Activated CD8-positive, alpha-beta memory T cell treated with anti-CD3 and anti-CD28 coated beads for 36 hours (primary cell): Measurements from ENCODE around the gene MCM9. TPM values are rescaled to one million over a fixed set of nuclear protein-coding genes. Genes with fewer than 3 reads are reported as not detected.
"Not testable (repeated sequence)": the region's sequence is repeated elsewhere in the genome, so short reads cannot be mapped to it uniquely, and the experiment has no call there.

Experiments
- CTCF ChIA-PET: fragments of 350-600 bp; sonication (Branson Sonifier 250); formaldehyde crosslinking; loops from one replicate; lab custom pipeline; 2021; ENCODE audit warnings: antibody characterized with exemption; lab: Charles Lee
- POLR2A ChIA-PET: fragments of 350-600 bp; sonication (Branson Sonifier 250); formaldehyde crosslinking; loops from one replicate; lab custom pipeline; 2021; ENCODE audit warnings: antibody characterized with exemption; lab: Charles Lee
- total RNA-seq, 2 experiments: library from RNA; stranded (reverse); gene quantifications; one replicate each; pipeline ENCODE4 v1.2.3, GENCODE V29; 2021

Gene MCM9
- total RNA-seq, 2 experiments from 2014 or later, result 19.3 TPM

DNA sequence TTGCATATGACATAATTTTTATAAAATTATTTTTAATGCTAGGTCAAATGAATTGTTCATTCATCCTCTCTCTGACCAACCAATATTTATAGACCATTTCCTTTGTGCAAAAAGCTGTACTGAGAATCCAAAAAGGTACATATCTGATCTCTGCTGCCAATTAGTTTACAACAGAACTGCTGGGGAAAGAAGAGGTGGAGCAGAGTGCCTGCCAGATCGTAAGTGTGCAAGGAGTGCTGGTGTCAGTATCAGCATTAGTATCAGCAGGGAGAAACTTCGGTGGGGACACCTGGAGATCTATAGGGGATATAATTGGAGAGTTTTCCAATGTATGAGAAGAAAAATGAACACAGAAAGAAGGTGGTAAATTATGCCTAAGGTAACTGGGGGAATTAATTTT lies 104.3 kb downstream of the MCM9 start:
- CTCF ChIA-PET, result no interaction called here
- POLR2A ChIA-PET, result no interaction called here

DNA sequence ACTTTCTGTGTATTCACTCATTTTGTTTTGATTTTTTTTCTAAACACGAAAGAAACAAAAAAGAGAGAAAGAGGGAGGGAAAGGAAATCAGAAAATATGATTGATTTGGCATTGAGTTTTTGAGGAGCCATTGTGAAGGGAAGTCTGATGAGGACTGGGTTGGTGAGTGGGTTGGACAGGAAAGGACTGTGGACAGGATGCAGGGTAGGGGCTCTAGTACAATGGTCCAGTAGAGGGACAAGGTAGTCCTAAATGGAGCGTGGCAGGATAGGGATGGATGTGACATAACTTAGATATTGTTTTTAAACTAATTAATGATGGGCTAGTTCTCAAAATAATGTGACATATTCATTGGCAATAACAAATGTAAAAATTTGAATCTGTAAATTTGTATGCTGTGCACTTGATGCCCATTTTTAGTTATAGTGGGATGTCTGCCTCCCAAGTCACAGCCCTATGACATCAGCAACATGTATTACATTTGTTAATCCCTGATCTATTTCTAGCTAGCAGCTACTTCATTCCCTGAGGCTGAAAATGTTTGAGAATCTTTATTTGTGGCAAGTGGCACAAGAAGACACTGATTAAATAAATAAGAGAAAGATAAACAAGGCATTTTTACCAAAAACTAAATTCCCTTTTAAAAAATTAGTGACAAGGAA lies 105.0 kb downstream of the MCM9 start:
- ChIA-PET CTCF (no interaction called here), POLR2A (no interaction called here)

DNA sequence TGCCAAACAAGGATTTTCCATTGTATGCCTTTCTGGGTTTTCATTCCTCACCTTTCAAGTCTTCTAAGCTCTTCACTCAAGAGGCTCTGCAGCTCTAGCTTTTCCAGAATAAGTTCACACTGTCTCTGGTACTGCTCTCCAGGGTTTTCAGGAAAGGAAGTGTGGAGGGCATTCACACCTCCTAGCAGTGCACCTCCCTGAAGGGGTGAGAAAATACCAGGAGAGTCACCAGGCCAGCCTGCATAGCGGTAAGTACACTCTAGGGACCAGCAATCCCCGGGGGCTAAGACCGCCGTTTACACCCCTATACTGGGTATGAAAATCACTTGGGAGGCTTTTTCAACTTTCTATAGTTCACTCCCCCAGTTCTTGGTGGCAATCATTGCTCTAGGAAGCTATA lies 108.9 kb downstream of the MCM9 start:
- ChIA-PET POLR2A (no interaction called here), CTCF (no interaction called here)

DNA sequence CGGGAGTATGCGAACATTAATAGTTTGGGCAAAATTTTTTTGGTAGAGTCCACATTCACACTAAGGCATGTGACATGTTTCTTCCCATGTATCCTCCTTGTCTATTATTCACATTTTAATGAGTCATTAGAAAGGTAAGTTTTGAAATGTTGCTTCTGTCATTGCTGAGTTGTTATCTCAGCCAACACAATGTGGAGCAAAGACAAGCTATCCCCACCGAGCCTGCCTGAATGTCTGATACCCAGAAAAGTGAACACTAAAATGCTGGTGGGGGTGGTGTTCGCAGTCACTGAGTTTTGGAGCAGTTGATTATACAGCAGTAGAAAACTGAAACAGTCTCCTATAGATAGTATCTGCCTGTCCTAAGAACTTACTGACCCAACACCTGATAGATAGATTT lies 109.3 kb downstream of the MCM9 start:
- CTCF ChIA-PET, result no interaction called here

DNA sequence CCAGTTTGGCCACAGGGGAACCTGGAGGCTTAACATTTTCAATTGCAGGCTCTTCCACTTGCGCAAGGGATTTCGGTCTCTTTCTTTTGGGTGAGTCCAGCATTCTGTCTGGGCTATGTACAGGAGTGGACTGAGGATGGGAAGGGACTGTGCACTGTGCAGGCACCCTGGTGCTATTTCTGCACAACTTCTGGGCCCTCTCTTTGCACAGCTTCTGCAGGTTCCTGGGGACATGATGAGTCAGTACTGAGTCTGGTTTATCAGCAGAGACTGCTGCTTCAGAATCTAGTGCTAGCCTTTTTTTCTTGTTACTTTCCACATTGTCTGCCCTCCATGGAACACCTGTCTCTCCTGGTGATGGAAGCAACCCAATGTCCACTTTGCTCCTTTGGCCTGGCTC lies 119.5 kb downstream of the MCM9 start:
- ChIA-PET CTCF (no interaction called here), POLR2A (no interaction called here)

More for the DNA sequence above, 109.3 kb downstream of the MCM9 start:
- POLR2A ChIA-PET, result no interaction called here

DNA sequence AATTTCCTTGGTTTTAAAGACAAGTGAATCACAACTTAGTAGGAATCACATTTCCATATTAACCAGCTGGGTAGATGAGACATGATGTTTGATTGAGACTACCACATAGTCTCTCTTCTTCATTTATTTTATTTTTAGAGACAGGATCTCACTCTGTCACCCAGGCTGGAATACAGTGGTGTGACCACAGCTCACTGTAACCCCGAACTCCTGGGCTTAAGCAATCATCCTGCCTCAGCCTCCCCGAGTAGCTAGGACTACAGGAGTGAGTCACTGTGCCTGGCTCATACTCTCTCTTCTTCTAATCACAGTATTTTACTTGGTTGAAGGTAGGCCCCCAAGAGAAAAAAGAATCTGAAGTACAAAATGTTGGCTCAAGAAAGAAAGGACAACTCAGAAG lies 121.2 kb downstream of the MCM9 start:
- CTCF ChIA-PET, result no interaction called here
- POLR2A ChIA-PET, result no interaction called here

DNA sequence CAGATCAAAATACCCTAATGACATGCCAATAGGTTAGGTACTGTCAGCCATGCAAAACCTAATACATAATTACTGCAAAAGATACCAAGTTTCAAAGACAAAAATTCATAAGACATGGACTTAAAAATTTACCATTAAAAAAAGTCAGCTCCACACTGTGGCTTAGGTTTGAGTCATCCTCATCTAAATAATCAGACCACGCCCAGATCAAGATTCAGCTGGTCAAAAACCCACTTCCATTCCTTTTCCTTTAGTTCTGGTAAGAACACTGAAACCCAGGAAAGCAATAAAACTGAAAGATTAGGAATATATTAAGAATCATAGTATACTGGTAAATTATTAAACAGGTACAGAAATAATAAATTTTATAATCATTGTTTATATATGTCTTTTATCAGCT lies 122.0 kb downstream of the MCM9 start:
- POLR2A ChIA-PET, result no interaction called here

GRCh38 chr6:118810420-118811027 lies 124.4 kb downstream of the MCM9 start:
- CTCF ChIA-PET, result no interaction called here
- POLR2A ChIA-PET, result no interaction called here

More for the DNA sequence above, 122.0 kb downstream of the MCM9 start:
- CTCF ChIA-PET, result no interaction called here

DNA sequence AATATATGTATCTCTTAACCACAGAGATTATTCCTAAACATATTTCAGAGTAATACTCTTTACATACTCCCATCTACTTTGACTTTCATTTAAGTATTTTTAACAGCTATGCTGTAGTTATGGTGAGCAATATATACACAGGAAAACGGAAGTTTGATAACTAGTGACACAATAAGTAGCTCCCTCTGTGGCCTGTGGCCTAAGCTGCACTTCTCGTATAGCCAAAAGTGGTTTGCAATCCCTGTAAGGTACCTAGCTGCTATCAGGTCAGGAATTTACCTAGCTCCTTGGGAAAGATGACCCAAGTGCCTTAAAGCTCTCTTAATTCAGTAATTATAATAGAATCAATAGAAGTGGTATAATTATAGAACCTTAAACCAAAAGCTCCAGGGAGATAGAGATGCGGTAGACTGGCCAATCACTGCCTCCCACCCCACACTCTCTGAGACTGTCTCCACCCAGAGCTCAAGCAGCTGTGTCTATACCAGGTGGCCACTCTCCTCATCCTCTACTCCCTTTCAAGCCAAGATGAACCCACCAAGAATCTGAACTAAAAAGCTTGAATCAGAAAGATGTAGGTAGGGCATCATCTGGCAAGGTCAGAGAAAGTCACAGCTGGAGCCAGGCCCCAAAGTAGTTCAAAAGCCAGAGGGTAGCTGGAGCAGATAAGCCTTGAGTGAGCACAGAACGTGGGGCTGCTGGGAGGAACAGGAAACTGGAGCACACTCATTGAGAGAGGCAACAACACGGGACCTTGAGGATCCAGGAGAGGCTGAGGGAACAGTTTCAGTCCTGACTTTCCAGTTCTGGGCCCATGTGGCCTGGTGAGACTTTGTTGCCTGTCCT lies 125.9 kb downstream of the MCM9 start:
- POLR2A ChIA-PET, result interaction anchor here (0.6 to 1.1 kb wide), 2 partner anchors 158 to 333 kb away, joined by 3 to 4 read pairs; partner anchors contain the start of gene CEP85L
- CTCF ChIA-PET, result interaction anchor here (0.9 kb wide), 1 partner anchor 19 kb away, joined by 3 read pairs; no protein-coding TSS in a partner anchor

DNA sequence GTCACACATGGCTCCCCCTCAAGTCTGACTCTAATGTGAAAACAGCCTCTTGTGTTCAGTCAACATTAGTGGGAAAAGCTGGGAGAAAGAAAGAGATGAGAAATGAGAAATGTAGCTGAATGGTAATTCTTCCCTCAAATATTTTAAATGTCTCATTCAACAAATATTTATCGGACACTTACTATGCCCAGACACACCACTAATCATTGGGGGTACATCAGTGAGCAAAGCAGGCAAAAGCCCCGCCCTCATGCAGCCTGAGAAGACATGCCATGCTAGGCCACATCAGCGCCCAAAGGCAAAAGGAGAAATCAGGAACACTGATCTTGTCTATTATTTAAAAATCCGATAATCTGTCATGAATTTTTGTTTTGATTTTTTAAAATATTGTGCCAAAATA lies 130.9 kb downstream of the MCM9 start:
- POLR2A ChIA-PET, result no interaction called here

DNA sequence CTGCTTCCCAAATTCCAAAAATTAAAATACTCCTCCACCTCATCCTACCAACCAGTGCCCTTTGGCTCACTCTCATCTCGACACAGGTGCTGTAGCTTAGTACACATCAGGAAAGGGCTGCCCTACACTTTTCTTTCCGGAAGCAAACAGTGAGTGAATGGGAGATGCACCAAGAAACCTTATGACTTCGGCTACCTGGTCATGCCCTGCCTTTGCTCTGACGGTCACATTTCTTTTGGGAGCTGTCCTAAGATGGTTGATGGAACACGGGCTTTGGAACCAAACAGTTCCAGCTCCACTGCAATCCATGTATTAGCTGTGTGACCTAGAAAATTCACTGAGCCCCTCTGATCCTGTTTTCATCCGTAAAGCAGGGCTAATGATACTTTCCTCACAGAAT lies 133.7 kb downstream of the MCM9 start:
- ChIA-PET POLR2A (no interaction called here), CTCF (interaction anchor here (0.7 to 2.0 kb wide), 4 partner anchors 14 to 150 kb away, joined by 3 to 5 read pairs (median 4); partner anchors contain the start of gene CEP85L)

More for the DNA sequence above, 130.9 kb downstream of the MCM9 start:
- CTCF ChIA-PET, result no interaction called here

- ChIA-PET CTCF (interaction anchor here (0.7 to 2.0 kb wide), 11 partner anchors 10 to 168 kb away, joined by 3 to 5 read pairs (median 3); partner anchors contain the start of gene CEP85L), POLR2A (no interaction called here)
These were observed 134.4 kb downstream of the MCM9 start for GRCh38 chr6:118800394-118801071.

- POLR2A ChIA-PET, result no interaction called here
- CTCF ChIA-PET, result interaction anchor here (1.0 to 2.0 kb wide), 5 partner anchors 10 to 149 kb away, joined by 3 to 5 read pairs (median 3); partner anchors contain the start of gene CEP85L
These were observed 135.1 kb downstream of the MCM9 start for GRCh38 chr6:118799826-118800225.

- POLR2A ChIA-PET, result not testable (repeated sequence)
- CTCF ChIA-PET, result interaction anchor here (0.6 to 1.4 kb wide), 3 partner anchors 9 to 488 kb away, joined by 3 read pairs; no protein-coding TSS in a partner anchor
These were observed 138.4 kb downstream of the MCM9 start for GRCh38 chr6:118796548-118796947.

- CTCF ChIA-PET, result interaction anchor here (1.5 kb wide), 1 partner anchor 12 kb away, joined by 3 read pairs; no protein-coding TSS in a partner anchor
- POLR2A ChIA-PET, result interaction anchor here (0.6 kb wide), 1 partner anchor 84 kb away, joined by 5 read pairs; no protein-coding TSS in a partner anchor
These were observed 143.5 kb downstream of the MCM9 start for GRCh38 chr6:118791499-118791898.

GRCh38 chr6:118789954-118790353 lies 145.0 kb downstream of the MCM9 start:
- ChIA-PET CTCF (interaction anchor here (0.6 to 1.1 kb wide), 2 partner anchors 10 to 314 kb away, joined by 3 to 5 read pairs; no protein-coding TSS in a partner anchor), POLR2A (interaction anchor here (1.4 kb wide), 1 partner anchor 84 kb away, joined by 4 read pairs; no protein-coding TSS in a partner anchor)

DNA sequence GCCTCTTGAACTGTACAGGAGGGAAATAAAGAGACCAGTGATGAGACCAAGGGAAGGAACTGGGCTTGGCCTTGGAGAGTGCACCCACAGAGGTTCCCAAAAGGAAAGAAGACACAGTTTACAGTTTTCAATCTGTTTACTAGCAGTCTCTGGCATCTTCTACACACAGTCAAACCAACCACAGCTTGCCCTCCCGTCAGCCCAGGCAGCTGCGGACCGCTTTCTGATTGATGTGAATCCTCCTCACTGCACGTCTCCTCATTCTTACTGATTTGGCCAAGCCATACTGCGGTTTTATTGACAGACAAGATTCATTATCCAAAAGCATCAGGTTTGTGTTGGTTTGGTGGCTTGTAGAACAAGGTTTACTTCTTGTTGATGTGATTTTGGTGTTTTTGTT lies 145.5 kb downstream of the MCM9 start:
- ChIA-PET CTCF (no interaction called here), POLR2A (interaction anchor here (1.4 kb wide), 1 partner anchor 83 kb away, joined by 4 read pairs; no protein-coding TSS in a partner anchor)

GRCh38 chr6:118788702-118789101 lies 146.3 kb downstream of the MCM9 start:
- ChIA-PET CTCF (no interaction called here), POLR2A (no interaction called here)
